ENCODE results near the gene ANKRD55. TPM values are rescaled to one million over a fixed set of nuclear protein-coding genes. Genes with fewer than 3 reads are reported as not detected.

The ANKRD55 gene
- total RNA-seq, 4 donors from 2014 or later = 0.95 TPM; not detected in 3

GRCh38 chr5:56147659-56148230, 85.4 kb downstream of the ANKRD55 start:
- in situ Hi-C loops (cut with MboI; ENCODE audit: low pct_ligation_motif_present in 1 of 4, low pct_unique_long_range_greater_than_20kb in 1 of 4, low sequenced_read_pairs in 3 of 4) = no loop called here
- H3K9me3 ChIP-seq = no peaks in the 10 kb centered on the region
- DNase-seq = no peak
- 80 to 90% methylated on average over 4 of the region's 4 CpGs for WGBS, 2 donors (ENCODE audit: low coverage in 1 of 2)
- peaks cover 0 to 10% (median 2%) of the 10 kb centered on the region in 4 donors for H3K4me1 ChIP-seq
- no peaks in the 10 kb centered on the region for H3K36me3 ChIP-seq
- peak overlapping the region in 3 of 4 donors; percentile 6 to 64 (median 47) for H3K27ac ChIP-seq
- TF ChIP-seq POLR2A (IDR thresholded peaks at IDR 0.05) (no peak), POLR2AphosphoS5 (IDR thresholded peaks at IDR 0.05) (no peak), EP300 (IDR thresholded peaks at IDR 0.05; ENCODE audit: low read depth) (no peak), CTCF (IDR thresholded peaks at IDR 0.05) (no peak)
- no peaks in the 10 kb centered on the region for H3K27me3 ChIP-seq
- intact Hi-C loops (cut with DNase I; ENCODE audit: low total_unique reads) = no loop called here
- no peak overlapping the region for H3K4me3 ChIP-seq

- in situ Hi-C loops (cut with MboI; ENCODE audit: low pct_ligation_motif_present in 1 of 4, low pct_unique_long_range_greater_than_20kb in 1 of 4, low sequenced_read_pairs in 3 of 4) = no loop called here
- Histone ChIP-seq H3K9me3 (no peaks in the 10 kb centered on the region), H3K27ac (no peak overlapping the region), H3K36me3 (no peaks in the 10 kb centered on the region), H3K4me1 (peaks cover 0 to 10% (median 2%) of the 10 kb centered on the region in 4 donors), H3K4me3 (no peak overlapping the region), H3K27me3 (no peaks in the 10 kb centered on the region)
- TF ChIP-seq POLR2AphosphoS5 (IDR thresholded peaks at IDR 0.05) (no peak), CTCF (IDR thresholded peaks at IDR 0.05) (no peak), EP300 (IDR thresholded peaks at IDR 0.05; ENCODE audit: low read depth) (no peak), POLR2A (IDR thresholded peaks at IDR 0.05) (no peak)
- DNase-seq = no peak
- intact Hi-C loops (cut with DNase I; ENCODE audit: low total_unique reads) = no loop called here
Observed at GRCh38 chr5:56147106-56147505, 86.0 kb downstream of the ANKRD55 start.

GRCh38 chr5:56146674-56147073, 86.5 kb downstream of the ANKRD55 start:
- WGBS, 2 donors (ENCODE audit: low coverage in 1 of 2) = 87 to 100% methylated on average over 1 to 4 of the region's 4 CpGs
- Histone ChIP-seq H3K4me3 (no peak overlapping the region), H3K27ac (no peak overlapping the region), H3K9me3 (no peaks in the 10 kb centered on the region), H3K27me3 (no peaks in the 10 kb centered on the region), H3K4me1 (peaks cover 0 to 10% (median 2%) of the 10 kb centered on the region in 4 donors), H3K36me3 (no peaks in the 10 kb centered on the region)
- no peak for DNase-seq
- no peak for TF ChIP-seq POLR2A (IDR thresholded peaks at IDR 0.05)
- no peak for TF ChIP-seq EP300 (IDR thresholded peaks at IDR 0.05; ENCODE audit: low read depth)
- TF ChIP-seq CTCF (IDR thresholded peaks at IDR 0.05) = no peak
- no peak for TF ChIP-seq POLR2AphosphoS5 (IDR thresholded peaks at IDR 0.05)
- in situ Hi-C loops (cut with MboI; ENCODE audit: low pct_ligation_motif_present in 1 of 4, low pct_unique_long_range_greater_than_20kb in 1 of 4, low sequenced_read_pairs in 3 of 4) (no loop called here), intact Hi-C loops (cut with DNase I; ENCODE audit: low total_unique reads) (no loop called here)

- Histone ChIP-seq H3K4me3 (no peak overlapping the region), H3K36me3 (no peaks in the 10 kb centered on the region), H3K27ac (no peak overlapping the region), H3K27me3 (no peaks in the 10 kb centered on the region), H3K9me3 (no peaks in the 10 kb centered on the region), H3K4me1 (peaks cover 0 to 10% (median 2%) of the 10 kb centered on the region in 4 donors)
- TF ChIP-seq POLR2AphosphoS5 (IDR thresholded peaks at IDR 0.05) (no peak), EP300 (IDR thresholded peaks at IDR 0.05; ENCODE audit: low read depth) (no peak), POLR2A (IDR thresholded peaks at IDR 0.05) (no peak), CTCF (IDR thresholded peaks at IDR 0.05) (no peak)
- in situ Hi-C loops (cut with MboI; ENCODE audit: low pct_ligation_motif_present in 1 of 4, low pct_unique_long_range_greater_than_20kb in 1 of 4, low sequenced_read_pairs in 3 of 4) = no loop called here
- WGBS, 2 donors (ENCODE audit: low coverage in 1 of 2) = 17 to 36% methylated on average over 1 of the region's 1 CpG
- intact Hi-C loops (cut with DNase I; ENCODE audit: low total_unique reads) = no loop called here
- no peak for DNase-seq
Observed at GRCh38 chr5:56145511-56145910, 87.6 kb downstream of the ANKRD55 start.

Measured in transverse colon (tissue), 4 donors.